Muscle of leg (tissue), 11 donors: ENCODE data around the gene BTRC. TPM values are rescaled to one million over a fixed set of nuclear protein-coding genes. Genes with fewer than 3 reads are reported as not detected.

Experiments
- DNase-seq: peaks from one replicate; pipeline ENCODE4 v3.0.0; 2013
- H3K27ac ChIP-seq: one replicate; pipeline ENCODE4 v1.5.1; 2013; ENCODE audit warnings: mild to moderate bottlenecking, low read length, control low read depth
- H3K27me3 ChIP-seq: one replicate; pipeline ENCODE4 v1.6.1; 2013; ENCODE audit warnings: low read length; ENCODE audit not compliant: control insufficient read depth, insufficient read depth
- H3K36me3 ChIP-seq: one replicate; pipeline ENCODE4 v1.6.1; 2013; ENCODE audit warnings: low read length; ENCODE audit not compliant: control insufficient read depth, insufficient read depth
- H3K4me1 ChIP-seq: one replicate; pipeline ENCODE4 v1.6.1; 2013; ENCODE audit warnings: low read length; ENCODE audit not compliant: control insufficient read depth, insufficient read depth
- H3K4me3 ChIP-seq: one replicate; pipeline ENCODE4 v1.5.1; 2013; ENCODE audit warnings: low read length, control low read depth
- H3K9me3 ChIP-seq: replicated peaks from 2 replicates; pipeline ENCODE4 v1.6.1; 2013; ENCODE audit warnings: low read depth, low read length; ENCODE audit not compliant: control insufficient read depth
- WGBS: methylation state at CpG from one replicate; pipeline ENCODE4 v1.1.5; 2013; ENCODE audit warnings: missing lambda C conversion rate; ENCODE audit not compliant: insufficient coverage; 5-methylcytosine and 5-hydroxymethylcytosine counted together
- polyA plus RNA-seq, 8 donors: library from polyadenylated mRNA; unstranded; fragments of 120-200 nt; gene quantifications; one replicate each; pipeline versions ENCODE4 v1.2.1 to v1.2.3, GENCODE V29; 2013; ENCODE audit warnings: inconsistent platforms in 1 of 8, low replicate concordance in 1 of 8; ENCODE audit not compliant: insufficient read length in 8 of 8, insufficient read depth in 1 of 8
- total RNA-seq: library from RNA; stranded (reverse); fragments of 120-200 nt; gene quantifications from one replicate; pipeline ENCODE4 v1.2.4, GENCODE V29; 2013

BTRC gene
- total and polyA plus RNA-seq, 9 donors: 14.3 to 27.4 (median 23.4) TPM

GRCh38 chr10:101468159-101468558 lies 114.2 kb downstream of the BTRC start:
- no peak for DNase-seq
- Histone ChIP-seq H3K27ac (no peak overlapping the region), H3K27me3 (no peaks in the 10 kb centered on the region), H3K4me1 (no peaks in the 10 kb centered on the region), H3K9me3 (no peaks in the 10 kb centered on the region), H3K36me3 (no peaks in the 10 kb centered on the region), H3K4me3 (no peak overlapping the region)
- 100% methylated on average over 1 of the region's 2 CpGs for WGBS

- Histone ChIP-seq H3K4me3 (no peak overlapping the region), H3K9me3 (no peaks in the 10 kb centered on the region), H3K36me3 (peaks cover 2% of the 10 kb centered on the region), H3K27me3 (no peaks in the 10 kb centered on the region), H3K27ac (no peak overlapping the region), H3K4me1 (no peaks in the 10 kb centered on the region)
- DNase-seq: no peak
- WGBS: no CpG with 5 or more reads among the region's 3 CpGs
Observed at GRCh38 chr10:101476383-101476782, 122.4 kb downstream of the BTRC start.

GRCh38 chr10:101478956-101479355 lies 125.0 kb downstream of the BTRC start:
- H3K4me1 ChIP-seq: no peaks in the 10 kb centered on the region
- peaks cover 2% of the 10 kb centered on the region for H3K36me3 ChIP-seq
- no peak overlapping the region for H3K4me3 ChIP-seq
- 83% methylated on average over 1 of the region's 1 CpG for WGBS
- H3K27ac ChIP-seq: no peak overlapping the region
- H3K27me3 ChIP-seq: no peaks in the 10 kb centered on the region
- DNase-seq: no peak
- no peaks in the 10 kb centered on the region for H3K9me3 ChIP-seq

- no peak for DNase-seq
- H3K27ac ChIP-seq: no peak overlapping the region
- H3K36me3 ChIP-seq: peaks cover 2% of the 10 kb centered on the region
- H3K4me1 ChIP-seq: peaks cover 2% of the 10 kb centered on the region
- H3K4me3 ChIP-seq: no peak overlapping the region
- H3K27me3 ChIP-seq: no peaks in the 10 kb centered on the region
- H3K9me3 ChIP-seq: no peaks in the 10 kb centered on the region
Observed at GRCh38 chr10:101481256-101481655, 127.3 kb downstream of the BTRC start.

GRCh38 chr10:101482568-101482967 lies 128.6 kb downstream of the BTRC start:
- WGBS: 100% methylated on average over 1 of the region's 10 CpGs
- no peak for DNase-seq
- peaks cover 2% of the 10 kb centered on the region for H3K4me1 ChIP-seq
- H3K27me3 ChIP-seq: no peaks in the 10 kb centered on the region
- H3K36me3 ChIP-seq: peaks cover 2% of the 10 kb centered on the region
- H3K4me3 ChIP-seq: no peak overlapping the region
- no peak overlapping the region for H3K27ac ChIP-seq
- no peaks in the 10 kb centered on the region for H3K9me3 ChIP-seq

GRCh38 chr10:101484175-101484745 lies 130.3 kb downstream of the BTRC start:
- DNase-seq: no peak
- Histone ChIP-seq H3K27ac (no peak overlapping the region), H3K36me3 (peaks cover 2% of the 10 kb centered on the region), H3K4me3 (no peak overlapping the region), H3K9me3 (no peaks in the 10 kb centered on the region), H3K4me1 (peaks cover 2% of the 10 kb centered on the region), H3K27me3 (no peaks in the 10 kb centered on the region)
- WGBS: no CpG with 5 or more reads among the region's 8 CpGs

- Histone ChIP-seq H3K9me3 (no peaks in the 10 kb centered on the region), H3K27ac (no peak overlapping the region), H3K36me3 (peaks cover 2% of the 10 kb centered on the region), H3K4me3 (no peak overlapping the region), H3K27me3 (no peaks in the 10 kb centered on the region), H3K4me1 (peaks cover 2% of the 10 kb centered on the region)
- 94% methylated on average over 2 of the region's 5 CpGs for WGBS
- no peak for DNase-seq
Observed at GRCh38 chr10:101485207-101485606, 131.2 kb downstream of the BTRC start.

GRCh38 chr10:101485681-101486554 lies 132.0 kb downstream of the BTRC start:
- DNase-seq: peak; percentile 54
- Histone ChIP-seq H3K4me3 (peak overlapping the region; percentile 18), H3K27ac (peak overlapping the region; percentile 61), H3K4me1 (peaks cover 2% of the 10 kb centered on the region), H3K27me3 (no peaks in the 10 kb centered on the region), H3K9me3 (no peaks in the 10 kb centered on the region), H3K36me3 (no peaks in the 10 kb centered on the region)
- 34% methylated on average over 19 of the region's 23 CpGs for WGBS

- Histone ChIP-seq H3K4me1 (peaks cover 2% of the 10 kb centered on the region), H3K9me3 (no peaks in the 10 kb centered on the region), H3K4me3 (no peak overlapping the region), H3K36me3 (no peaks in the 10 kb centered on the region), H3K27ac (no peak overlapping the region), H3K27me3 (no peaks in the 10 kb centered on the region)
- no peak for DNase-seq
- 80% methylated on average over 1 of the region's 3 CpGs for WGBS
Observed at GRCh38 chr10:101487399-101487798, 133.4 kb downstream of the BTRC start.

- Histone ChIP-seq H3K4me1 (peaks cover 2% of the 10 kb centered on the region), H3K9me3 (no peaks in the 10 kb centered on the region), H3K27ac (no peak overlapping the region), H3K27me3 (no peaks in the 10 kb centered on the region), H3K4me3 (no peak overlapping the region), H3K36me3 (no peaks in the 10 kb centered on the region)
- no peak for DNase-seq
- WGBS: no CpG with 5 or more reads among the region's 3 CpGs
Observed at GRCh38 chr10:101489355-101489754, 135.4 kb downstream of the BTRC start.
